HCT116 (cell line): ENCODE measurements around the gene FOXJ2. TPM values are rescaled to one million over a fixed set of nuclear protein-coding genes. Genes with fewer than 3 reads are reported as not detected.

ENCODE experiments used
- ATAC-seq: fragments of 200-7000 bp; cut with Tn5 transposase; 2 replicates; pipeline ENCODE4 v1.9.1; 2020; ENCODE audit warnings: mild to moderate bottlenecking, moderate library complexity
- BruUV-seq: library from RNA; stranded (reverse); fragments of 400-500 nt; replicated peaks from 2 replicates; lab custom pipeline; 2021; lab: Mats Ljungman, UMichigan
- CTCF ChIA-PET: fragments of 300-600 bp; sonication (Branson Sonifier 250); formaldehyde crosslinking; loops from one replicate; lab custom pipeline; 2021; ENCODE audit warnings: antibody characterized with exemption; lab: Charles Lee
- POLR2A ChIA-PET: fragments of 300-600, 350-600 bp; sonication (Branson Sonifier 250); formaldehyde crosslinking; loops from one replicate; lab custom pipeline; 2021; ENCODE audit warnings: antibody characterized with exemption; lab: Charles Lee
- RAD21 ChIA-PET, 2 experiments: fragments of 300-600 bp; sonication (Branson Sonifier 250); formaldehyde crosslinking; loops; one replicate each; lab custom pipeline; 2023; ENCODE audit warnings: low total read pairs in 2 of 2; ENCODE audit not compliant: uncharacterized antibody in 2 of 2, unreplicated experiment in 2 of 2, low non-redundant PET in 1 of 2; lab: Charles Lee
- DNase-seq: peaks from one replicate; pipeline ENCODE4 v3.0.0-alpha.2; 2010; ENCODE audit warnings: low read depth, low spot score
- H2AFZ ChIP-seq: fragments of 200-600 bp; shearing (Covaris generic), sonication (generic); 2 replicates; pipeline ENCODE4 v1.6.1; 2017; ENCODE audit warnings: low read depth, mixed run types, mixed read lengths, antibody characterized with exemption, low read length; ENCODE audit not compliant: poor library complexity, severe bottlenecking
- H3K27ac ChIP-seq: 2 replicates; pipeline ENCODE4 v1.5.1; 2012; ENCODE audit warnings: low read depth, low read length
- H3K27me3 ChIP-seq: fragments of 200-600 bp; sonication (generic); 2 replicates; pipeline ENCODE4 v1.6.1; 2016; ENCODE audit warnings: mixed run types, low read length, mixed read lengths; ENCODE audit not compliant: insufficient read depth
- H3K36me3 ChIP-seq, 2 experiments: fragments of 200-500 bp in 1 of 2; fragments of 200-600 bp in 1 of 2; sonication (Bioruptor generic) in 1 of 2; sonication (generic) in 1 of 2; 2 replicates each; pipeline versions ENCODE4 v1.5.1 to v1.6.1; 2014 to 2016; ENCODE audit warnings: low read length in 2 of 2, inconsistent platforms in 1 of 2, mixed read lengths in 1 of 2, mixed run types in 1 of 2; ENCODE audit not compliant: insufficient read depth in 2 of 2, control insufficient read depth in 1 of 2
- H3K4me1 ChIP-seq, 2 experiments: fragments of 200-600 bp in 1 of 2; sonication (generic) in 1 of 2; 2 replicates each; pipeline versions ENCODE4 v1.5.1 to v1.6.1; 2012 to 2017; ENCODE audit warnings: low read length in 2 of 2, inconsistent platforms in 1 of 2, mild to moderate bottlenecking in 1 of 2, mixed read lengths in 1 of 2, mixed run types in 1 of 2, moderate library complexity in 1 of 2; ENCODE audit not compliant: insufficient read depth in 2 of 2, control insufficient read depth in 1 of 2
- H3K4me2 ChIP-seq: fragments of 200-600 bp; sonication (generic); 2 replicates; pipeline ENCODE4 v1.6.1; 2017; ENCODE audit warnings: mixed run types, low read length, mixed read lengths
- H3K4me3 ChIP-seq, 2 experiments: fragments of 200-600 bp in 1 of 2; sonication (generic) in 1 of 2; replicated peaks in 1 of 2; 2 replicates each; pipeline ENCODE4 v1.5.1; 2011 to 2016; ENCODE audit warnings: low read length in 2 of 2, control low read depth in 1 of 2, low read depth in 1 of 2, mild to moderate bottlenecking in 1 of 2, mixed read lengths in 1 of 2, mixed run types in 1 of 2
- H3K79me2 ChIP-seq: fragments of 200-600 bp; sonication (generic); 2 replicates; pipeline ENCODE4 v1.6.1; 2017; ENCODE audit warnings: mild to moderate bottlenecking, mixed run types, low read length, moderate library complexity, mixed read lengths; ENCODE audit not compliant: insufficient read depth
- H3K9ac ChIP-seq: fragments of 200-600 bp; sonication (generic); 2 replicates; pipeline ENCODE4 v1.6.1; 2016; ENCODE audit warnings: low read length, mixed read lengths
- H3K9me2 ChIP-seq: fragments of 200-600 bp; sonication (generic), shearing (Covaris generic); 2 replicates; pipeline ENCODE4 v1.6.1; 2017; ENCODE audit warnings: mixed run types, mild to moderate bottlenecking, moderate library complexity; ENCODE audit not compliant: insufficient read depth
- H3K9me3 ChIP-seq, 2 experiments: fragments of 200-500 bp in 1 of 2; fragments of 200-600 bp in 1 of 2; sonication (Bioruptor generic) in 1 of 2; sonication (generic) in 1 of 2; 2 replicates each; pipeline ENCODE4 v1.6.1; 2014 to 2017; ENCODE audit warnings: low read length in 2 of 2, mixed read lengths in 2 of 2, inconsistent platforms in 1 of 2, low read depth in 1 of 2, mild to moderate bottlenecking in 1 of 2, mixed run types in 1 of 2, moderate library complexity in 1 of 2; ENCODE audit not compliant: control insufficient read depth in 1 of 2, insufficient read depth in 1 of 2
- H4K20me1 ChIP-seq: fragments of 200-600 bp; sonication (generic), shearing (Covaris generic); 2 replicates; pipeline ENCODE4 v1.6.1; 2017; ENCODE audit warnings: mixed run types, mild to moderate bottlenecking, moderate library complexity; ENCODE audit not compliant: insufficient read depth
- CBX3 ChIP-seq: IDR thresholded peaks from 2 replicates; pipeline ENCODE4 v1.6.1; 2012; ENCODE audit warnings: low read depth
- CEBPB ChIP-seq: IDR thresholded peaks from 2 replicates; pipeline ENCODE4 v1.6.1; 2012; ENCODE audit warnings: low read depth
- EGR1 ChIP-seq: IDR thresholded peaks from 2 replicates; pipeline ENCODE4 v1.6.1; 2012; ENCODE audit warnings: low read depth
- ELF1 ChIP-seq: IDR thresholded peaks from 2 replicates; pipeline ENCODE4 v1.6.1; 2012; ENCODE audit warnings: low read depth, borderline replicate concordance
- EZH2phosphoT487 ChIP-seq: fragments of 200-600 bp; IDR thresholded peaks from 2 replicates; pipeline ENCODE4 v1.6.1; 2018; ENCODE audit warnings: antibody characterized with exemption, borderline replicate concordance
- JUND ChIP-seq: IDR thresholded peaks from 2 replicates; pipeline ENCODE4 v1.6.1; 2012
- POLR2A ChIP-seq: IDR thresholded peaks from 2 replicates; pipeline ENCODE4 v1.7.0; 2011; ENCODE audit warnings: borderline replicate concordance; ENCODE audit not compliant: insufficient read depth, insufficient read length; ENCODE audit errors: extremely low read depth
- SIN3A ChIP-seq: IDR thresholded peaks from 2 replicates; pipeline ENCODE4 v1.6.1; 2012; ENCODE audit warnings: low read depth
- SP1 ChIP-seq: IDR thresholded peaks from 2 replicates; pipeline ENCODE4 v1.6.1; 2012; ENCODE audit warnings: low read depth
- SRF ChIP-seq: IDR thresholded peaks from 2 replicates; pipeline ENCODE4 v1.6.1; 2012; ENCODE audit warnings: low read depth
- TCF7L2 ChIP-seq: IDR thresholded peaks from 2 replicates; pipeline ENCODE4 v1.7.0; 2011; ENCODE audit warnings: borderline replicate concordance, inconsistent platforms; ENCODE audit not compliant: insufficient read depth, insufficient read length; ENCODE audit errors: extremely low read depth
- YY1 ChIP-seq: IDR thresholded peaks from 2 replicates; pipeline ENCODE4 v1.6.1; 2011; ENCODE audit warnings: low read length, low read depth, moderate library complexity, mild to moderate bottlenecking; ENCODE audit not compliant: insufficient replicate concordance; ENCODE audit errors: extremely low read depth
- ZFX ChIP-seq: fragments of 450-650 bp; IDR thresholded peaks from 2 replicates; pipeline ENCODE4 v1.6.1; 2017
- ZNF274 ChIP-seq: fragments of 200-500 bp; sonication (Bioruptor generic); IDR thresholded peaks from 2 replicates; pipeline ENCODE4 v1.6.1; 2014; ENCODE audit warnings: mild to moderate bottlenecking, low read depth, low read length, inconsistent platforms
- intact Hi-C: fragments of 100-400 bp; cut with micrococcal nuclease; formaldehyde crosslinking; loops from 2 replicates; pipeline ENCODE4 v1.10.0; 2022
- total RNA-seq: library from RNA; stranded (reverse); gene quantifications from one replicate; pipeline ENCODE4 v1.2.1, GENCODE V29; 2021; ENCODE audit not compliant: unreplicated experiment
- TF ChIP-seq, protein P1 (sequence below): IDR thresholded peaks from 2 replicates; pipeline ENCODE4 v1.6.1; 2012
- TF ChIP-seq, protein P2 (sequence below): IDR thresholded peaks from 2 replicates; pipeline ENCODE4 v1.6.1; 2012; ENCODE audit warnings: low read depth
- TF ChIP-seq, protein P3 (sequence below): IDR thresholded peaks from 2 replicates; pipeline ENCODE4 v1.6.1; 2012

FOXJ2 gene
- total RNA-seq, 1 experiment from 2014 or later: 20.3 TPM

DNA sequence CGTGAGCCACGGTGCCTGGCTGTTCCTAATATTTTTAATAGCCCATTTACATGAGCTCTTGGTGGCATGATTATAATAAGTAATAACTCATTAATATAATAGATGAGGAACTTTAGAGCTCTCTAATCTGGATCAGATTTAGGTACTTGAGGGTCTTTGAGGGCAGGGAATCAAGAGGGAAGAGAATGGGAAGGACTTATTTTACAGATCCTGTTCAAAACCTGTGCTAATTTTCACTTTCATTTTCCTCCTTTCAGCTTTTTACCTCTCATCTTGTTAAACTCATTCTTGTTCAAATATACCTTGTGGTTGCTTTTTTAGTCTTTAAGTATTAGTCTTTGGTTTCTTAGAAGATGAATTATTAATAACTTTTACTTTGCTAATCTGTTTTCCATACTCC is 55.1 kb downstream of the FOXJ2 start:
- no peaks in the 10 kb centered on the region for H4K20me1 ChIP-seq
- H3K4me2 ChIP-seq: no peak overlapping the region
- H3K27ac ChIP-seq: no peak overlapping the region
- POLR2A ChIA-PET: interaction anchor here (1.0 kb wide), 1 partner anchor 9 kb away, joined by 3 read pairs; no protein-coding TSS in a partner anchor
- ATAC-seq (no peak), DNase-seq (no peak)
- no peak overlapping the region for H3K4me3 ChIP-seq
- CTCF ChIA-PET: interaction anchor here (0.6 to 1.3 kb wide), 2 partner anchors 42 to 1622 kb away, joined by 3 read pairs; no protein-coding TSS in a partner anchor
- peaks cover 0 to 6% of the 10 kb centered on the region in 2 experiments; a peak in 1 of 4 replicates for H3K4me1 ChIP-seq
- H3K27me3 ChIP-seq: no peaks in the 10 kb centered on the region
- RAD21 ChIA-PET: no interaction called here
- intact Hi-C loops: loop anchor here (10.0 kb wide), 1 partner anchor 223 kb away; no protein-coding TSS in a partner anchor
- no peak for TF ChIP-seq SIN3A
- TF ChIP-seq POLR2A: no peak
- no peak for TF ChIP-seq EZH2phosphoT487
- TF ChIP-seq, protein P1, sequence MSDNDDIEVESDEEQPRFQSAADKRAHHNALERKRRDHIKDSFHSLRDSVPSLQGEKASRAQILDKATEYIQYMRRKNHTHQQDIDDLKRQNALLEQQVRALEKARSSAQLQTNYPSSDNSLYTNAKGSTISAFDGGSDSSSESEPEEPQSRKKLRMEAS: no peak
- TF ChIP-seq SP1: no peak
- no peak for TF ChIP-seq CBX3
- no peak for TF ChIP-seq CEBPB
- no peak for TF ChIP-seq SRF
- TF ChIP-seq ZNF274: no peak
- TF ChIP-seq, all 23 proteins: peak for 0
- Histone ChIP-seq H3K79me2 (peaks cover 62% of the 10 kb centered on the region), H3K36me3 (peaks cover 10 to 15% of the 10 kb centered on the region in 2 experiments; a peak in 2 of 4 replicates), H2AFZ (no peak overlapping the region), H3K9ac (no peak overlapping the region), H3K9me2 (no peaks in the 10 kb centered on the region), H3K9me3 (no peaks in the 10 kb centered on the region)
- BruUV-seq: no TSS peak

DNA sequence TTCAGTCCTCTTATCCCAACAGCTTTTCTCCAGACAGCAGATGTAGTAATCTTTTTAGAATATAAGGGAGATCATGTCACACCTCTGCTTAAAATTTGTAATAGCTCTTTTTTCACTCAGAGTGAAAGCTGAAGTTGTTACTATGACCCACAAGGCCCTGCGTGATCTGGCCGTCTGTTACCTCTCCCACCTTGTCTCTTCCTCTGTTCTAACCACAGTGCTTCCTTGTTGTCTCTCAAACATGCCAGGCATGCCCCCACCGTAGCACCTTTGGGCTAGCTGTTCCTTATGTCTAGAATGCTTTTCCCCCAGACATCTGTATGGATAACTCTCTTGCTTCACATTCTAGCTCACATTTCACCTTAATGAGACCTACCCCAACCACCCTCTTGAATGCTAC is 56.1 kb downstream of the FOXJ2 start:
- no peak overlapping the region for H3K9ac ChIP-seq
- TF ChIP-seq ELF1 (no peak), JUND (no peak), SP1 (no peak), ZFX (no peak), EGR1 (no peak), SRF (no peak), CBX3 (no peak), ZNF274 (no peak), POLR2A (no peak), YY1 (no peak), TCF7L2 (no peak)
- TF ChIP-seq, protein P1: no peak
- TF ChIP-seq, protein P2, sequence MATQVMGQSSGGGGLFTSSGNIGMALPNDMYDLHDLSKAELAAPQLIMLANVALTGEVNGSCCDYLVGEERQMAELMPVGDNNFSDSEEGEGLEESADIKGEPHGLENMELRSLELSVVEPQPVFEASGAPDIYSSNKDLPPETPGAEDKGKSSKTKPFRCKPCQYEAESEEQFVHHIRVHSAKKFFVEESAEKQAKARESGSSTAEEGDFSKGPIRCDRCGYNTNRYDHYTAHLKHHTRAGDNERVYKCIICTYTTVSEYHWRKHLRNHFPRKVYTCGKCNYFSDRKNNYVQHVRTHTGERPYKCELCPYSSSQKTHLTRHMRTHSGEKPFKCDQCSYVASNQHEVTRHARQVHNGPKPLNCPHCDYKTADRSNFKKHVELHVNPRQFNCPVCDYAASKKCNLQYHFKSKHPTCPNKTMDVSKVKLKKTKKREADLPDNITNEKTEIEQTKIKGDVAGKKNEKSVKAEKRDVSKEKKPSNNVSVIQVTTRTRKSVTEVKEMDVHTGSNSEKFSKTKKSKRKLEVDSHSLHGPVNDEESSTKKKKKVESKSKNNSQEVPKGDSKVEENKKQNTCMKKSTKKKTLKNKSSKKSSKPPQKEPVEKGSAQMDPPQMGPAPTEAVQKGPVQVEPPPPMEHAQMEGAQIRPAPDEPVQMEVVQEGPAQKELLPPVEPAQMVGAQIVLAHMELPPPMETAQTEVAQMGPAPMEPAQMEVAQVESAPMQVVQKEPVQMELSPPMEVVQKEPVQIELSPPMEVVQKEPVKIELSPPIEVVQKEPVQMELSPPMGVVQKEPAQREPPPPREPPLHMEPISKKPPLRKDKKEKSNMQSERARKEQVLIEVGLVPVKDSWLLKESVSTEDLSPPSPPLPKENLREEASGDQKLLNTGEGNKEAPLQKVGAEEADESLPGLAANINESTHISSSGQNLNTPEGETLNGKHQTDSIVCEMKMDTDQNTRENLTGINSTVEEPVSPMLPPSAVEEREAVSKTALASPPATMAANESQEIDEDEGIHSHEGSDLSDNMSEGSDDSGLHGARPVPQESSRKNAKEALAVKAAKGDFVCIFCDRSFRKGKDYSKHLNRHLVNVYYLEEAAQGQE: no peak
- TF ChIP-seq, protein P3, sequence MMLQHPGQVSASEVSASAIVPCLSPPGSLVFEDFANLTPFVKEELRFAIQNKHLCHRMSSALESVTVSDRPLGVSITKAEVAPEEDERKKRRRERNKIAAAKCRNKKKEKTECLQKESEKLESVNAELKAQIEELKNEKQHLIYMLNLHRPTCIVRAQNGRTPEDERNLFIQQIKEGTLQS: no peak
- POLR2A ChIA-PET: no interaction called here
- no peaks in the 10 kb centered on the region for H3K4me1 ChIP-seq
- no peak overlapping the region for H2AFZ ChIP-seq
- RAD21 ChIA-PET: no interaction called here
- H3K9me3 ChIP-seq: no peaks in the 10 kb centered on the region
- intact Hi-C loops: loop anchor here (10.0 kb wide), 1 partner anchor 224 kb away; no protein-coding TSS in a partner anchor
- no peaks in the 10 kb centered on the region for H3K27me3 ChIP-seq
- DNase-seq: no peak
- no peak overlapping the region for H3K4me2 ChIP-seq
- CTCF ChIA-PET: no interaction called here
- no peak overlapping the region for H3K27ac ChIP-seq
- no peaks in the 10 kb centered on the region for H4K20me1 ChIP-seq
- peaks cover 53% of the 10 kb centered on the region for H3K79me2 ChIP-seq
- no peak for ATAC-seq
- no peaks in the 10 kb centered on the region for H3K9me2 ChIP-seq
- no peak overlapping the region for H3K4me3 ChIP-seq
- peaks cover 16 to 19% of the 10 kb centered on the region in 2 experiments; a peak in 3 of 4 replicates for H3K36me3 ChIP-seq
- BruUV-seq: no TSS peak
